ENCODE results near the gene CENPE. TPM values are rescaled to one million over a fixed set of nuclear protein-coding genes. Genes with fewer than 3 reads are reported as not detected.
A peak's percentile ranks its signal among the peaks of the same experiment; 100 is the strongest.

The CENPE gene
- total and polyA plus RNA-seq, 2 of the 8 experiments (the other 6 are each of a cell fraction or from before 2014, with no cell fraction given) = 2.1 to 49.0 TPM

- no peaks in the 10 kb centered on the region for H3K79me2 ChIP-seq (ENCODE audit: control insufficient read depth in 1 of 2, insufficient read depth in 2 of 2, low read length in 2 of 2)
- H3K4me1 ChIP-seq (replicated peaks in 1 of 4; ENCODE audit: control insufficient read depth in 3 of 4, insufficient read depth in 4 of 4, low read length in 3 of 4) = no peaks in the 10 kb centered on the region
- H3K56ac ChIP-seq (replicated peaks; ENCODE audit: insufficient read length, low read depth, low read length) = no peak within 1 kb of the TSS
- peak within 1 kb of the TSS in 2 of 4 experiments; percentile 26 to 50; a peak in 3 of 7 replicates for H3K9ac ChIP-seq (replicated peaks in 1 of 4; ENCODE audit: extremely low read depth in 1 of 4, low read depth in 3 of 4, low read length in 3 of 4)
- 0 out of 2 replicates have a peak, but pooled peaks cover 5% of the 10 kb centered on the region for H3K23me2 ChIP-seq (ENCODE audit: low read depth, low read length)
- H2AFZ ChIP-seq (ENCODE audit: low read length) = peak within 1 kb of the TSS; percentile 82
- no peak within 1 kb of the TSS for H2AK5ac ChIP-seq (ENCODE audit: low read depth, low read length)
- H3K14ac ChIP-seq (ENCODE audit: insufficient read length) = no peak within 1 kb of the TSS
- H4K8ac ChIP-seq (ENCODE audit: extremely low read depth, insufficient read depth, low read length) = no peak within 1 kb of the TSS
- no peak within 1 kb of the TSS for H3K23ac ChIP-seq (ENCODE audit: insufficient read length)
- no peak within 1 kb of the TSS for H2BK15ac ChIP-seq (ENCODE audit: low read length)
- no peaks in the 10 kb centered on the region for H3K9me3 ChIP-seq (ENCODE audit: insufficient read depth in 2 of 2, low read depth in 1 of 2, low read length in 1 of 2)
- H3K4me3 ChIP-seq (ENCODE audit: extremely low read depth in 1 of 4, insufficient read depth in 2 of 4, low read depth in 3 of 4, low read length in 4 of 4) = peak within 1 kb of the TSS; percentile 32 to 76 (median 44)
- H3K4me2 ChIP-seq (ENCODE audit: insufficient read depth in 1 of 2, low read depth in 2 of 2, low read length in 2 of 2) = peak within 1 kb of the TSS; percentile 24 to 64
- no peak within 1 kb of the TSS for H2BK5ac ChIP-seq (ENCODE audit: low read depth, low read length)
- H3K36me3 ChIP-seq (ENCODE audit: control insufficient read depth in 2 of 4, insufficient read depth in 4 of 4, low read length in 3 of 4) = no peaks in the 10 kb centered on the region
- H4K91ac ChIP-seq (replicated peaks; ENCODE audit: insufficient read length, low read length) = no peak within 1 kb of the TSS
- H3K4ac ChIP-seq (replicated peaks; ENCODE audit: insufficient read length, low read depth, low read length) = no peak within 1 kb of the TSS
- H2BK120ac ChIP-seq (replicated peaks; ENCODE audit: low read depth, low read length) = no peak within 1 kb of the TSS
- no peak within 1 kb of the TSS for H2BK20ac ChIP-seq (ENCODE audit: low read length)
- H3K27ac ChIP-seq (ENCODE audit: low read depth, low read length) = no peak within 1 kb of the TSS
- no peak within 1 kb of the TSS for H2BK12ac ChIP-seq (ENCODE audit: low read depth, low read length)
- no peak within 1 kb of the TSS for H3K18ac ChIP-seq (ENCODE audit: extremely low read depth, low read length)
- no peaks in the 10 kb centered on the region; the same call in 1 of the 2 replicates for H3K79me1 ChIP-seq (ENCODE audit: low read depth, low read length)
- ChIA-PET POLR2A (ENCODE audit: partially characterized antibody) (interaction anchor here (1.1 to 1.6 kb wide), 3 partner anchors 12 to 848 kb away, joined by 3 to 8 read pairs (median 3); no protein-coding TSS in a partner anchor), CTCF (ENCODE audit: partially characterized antibody) (interaction anchor here (0.6 to 5.2 kb wide), 19 partner anchors 9 to 815 kb away, joined by 3 to 51 read pairs (median 4); no protein-coding TSS in a partner anchor)
- DNase-seq (ENCODE audit: low read depth in 1 of 2, low spot score in 2 of 2) (peak in 1 of 2 experiments; percentile 27), FAIRE-seq (peak; percentile 98)
- no peaks in the 10 kb centered on the region for H4K20me1 ChIP-seq (replicated peaks in 1 of 2; ENCODE audit: control insufficient read depth in 1 of 2, insufficient read depth in 2 of 2, low read length in 2 of 2)
- 15% methylated on average over 11 of the region's 11 CpGs; no CpG with 5 or more reads in 1 of the 2 experiments for WGBS, 2 experiments (ENCODE audit: extremely low coverage in 1 of 2, insufficient coverage in 1 of 2, insufficient read length in 1 of 2, insufficient replicate concordance in 2 of 2, low coverage in 1 of 2, low lambda C conversion rate in 2 of 2, missing lambda C conversion rate in 1 of 2)
- H4K5ac ChIP-seq (ENCODE audit: insufficient read length, low read depth, low read length) = no peak within 1 kb of the TSS
- no peaks in the 10 kb centered on the region for H3K27me3 ChIP-seq (replicated peaks in 1 of 4; ENCODE audit: control insufficient read depth in 3 of 4, extremely low read depth in 1 of 4, insufficient read depth in 3 of 4, low read length in 3 of 4)
- TF ChIP-seq RFX5 (IDR thresholded peaks at IDR 0.05; ENCODE audit: borderline replicate concordance, low read depth, low read length) (no peak), POLR2A (IDR thresholded peaks at IDR 0.05; ENCODE audit: control extremely low read depth in 1 of 2, low read depth in 2 of 2, low read length in 2 of 2) (peak; percentile 60 to 67; a peak in 2 of 3 replicates), SP4 (IDR thresholded peaks at IDR 0.05; ENCODE audit: low read length) (0 out of 2 replicates have a peak, but pooled peaks have one; percentile 40), SP2 (IDR thresholded peaks at IDR 0.05; ENCODE audit: low read length) (no peak), GABPA (IDR thresholded peaks at IDR 0.05; ENCODE audit: borderline replicate concordance, insufficient read depth, low read length) (no peak), BCL11A (IDR thresholded peaks at IDR 0.05; ENCODE audit: low read depth in 2 of 2, low read length in 2 of 2) (no peak), SIN3A (conservative IDR thresholded peaks at IDR 0.05 in 1 of 2, IDR thresholded peaks at IDR 0.05 in 1 of 2; ENCODE audit: low read depth in 1 of 2, low read length in 2 of 2) (peak in 1 of 2 experiments; percentile 67; a peak in 1 of 4 replicates), RBBP5 (IDR thresholded peaks at IDR 0.05; ENCODE audit: borderline replicate concordance, low read depth, low read length) (no peak), POU5F1 (IDR thresholded peaks at IDR 0.05; ENCODE audit: low read depth, low read length) (no peak), JUN (IDR thresholded peaks at IDR 0.05; ENCODE audit: low read depth, low read length) (no peak), KDM1A (IDR thresholded peaks at IDR 0.05; ENCODE audit: borderline replicate concordance, low read length) (no peak), FOSL1 (IDR thresholded peaks at IDR 0.05; ENCODE audit: insufficient read depth, low read depth, low read length) (no peak), EGR1 (IDR thresholded peaks at IDR 0.05; ENCODE audit: borderline replicate concordance, low read depth, low read length) (no peak)
Measured at GRCh38 chr4:103099691-103100392, 98.3 kb downstream of the CENPE start, which contains the start of gene BDH2. Gene BDH2 (minus strand): TSS chr4:103099834. CDS start chr4:103096254, 3,580 bp downstream.

Measured in H1 (cell line).